Ovary (tissue), 9 donors: ENCODE data around the gene CFAP251. TPM values are rescaled to one million over a fixed set of nuclear protein-coding genes. Genes with fewer than 3 reads are reported as not detected.

Experiments used
- DNase-seq, 5 donors: peaks; one replicate each; pipeline ENCODE4 v3.0.0-alpha.2; 2019 to 2020
- H3K27ac ChIP-seq, 2 donors: fragments of 200-600 bp; one replicate each; pipeline versions ENCODE4 v1.5.1 to v1.8.0; 2019 to 2022
- H3K27me3 ChIP-seq: fragments of 200-600 bp; one replicate; pipeline ENCODE4 v1.8.0; 2022
- H3K36me3 ChIP-seq: fragments of 200-600 bp; sonication (generic); one replicate; pipeline ENCODE4 v1.5.1; 2019
- H3K4me1 ChIP-seq: one replicate; pipeline ENCODE4 v1.8.1; 2013; ENCODE audit warnings: mild to moderate bottlenecking, moderate library complexity; ENCODE audit not compliant: insufficient read depth
- H3K4me3 ChIP-seq: fragments of 200-600 bp; sonication (generic); one replicate; pipeline ENCODE4 v1.5.1; 2017
- H3K9me3 ChIP-seq, 2 donors: fragments of 200-600 bp in 1 of 2; sonication (generic) in 1 of 2; one replicate each; pipeline versions ENCODE4 v1.5.1 to v1.8.1; 2013 to 2019; ENCODE audit warnings: mild to moderate bottlenecking in 1 of 2, moderate library complexity in 1 of 2
- CTCF ChIP-seq, 3 donors: fragments of 450-650 bp in 2 of 3; fragments of 200-600 bp in 1 of 3; IDR thresholded peaks; one replicate each; pipeline versions ENCODE4 v1.5.1 to v1.8.0; 2016 to 2022; ENCODE audit warnings: antibody characterized with exemption in 3 of 3, mild to moderate bottlenecking in 1 of 3
- EP300 ChIP-seq: sonication (generic); formaldehyde crosslinking; IDR thresholded peaks from one replicate; pipeline ENCODE4 v1.6.1; 2017; ENCODE audit warnings: antibody characterized with exemption
- POLR2A ChIP-seq: fragments of 450-650 bp; IDR thresholded peaks from one replicate; pipeline ENCODE4 v1.6.1; 2017; ENCODE audit warnings: antibody characterized with exemption, mild to moderate bottlenecking, moderate library complexity
- WGBS, 3 donors: extraction: QIAGEN DNeasy Blood & Tissue Kit in 1 of 3; methylation state at CpG; one replicate each; pipeline versions ENCODE4 v1.1.5 to v1.1.7; 2013 to 2017; 5-methylcytosine and 5-hydroxymethylcytosine counted together
- intact Hi-C, 4 donors: fragments of 100-400 bp; cut with DNase I; formaldehyde crosslinking; loops; one replicate each; pipeline versions ENCODE4 v1.11.0 to v1.15.1; 2022 to 2023
- polyA plus RNA-seq, 2 donors: library from polyadenylated mRNA; stranded (reverse); fragments of 200-250 nt in 1 of 2; fragments of 350-450 nt in 1 of 2; fragmentation: Illumina TruSeq in 1 of 2; extraction: RNeasy Lipid Tissue Mini Kit (QIAGEN cat#74804) in 1 of 2; gene quantifications; one replicate each; pipeline ENCODE4 v1.2.3, GENCODE V29; 2013 to 2014
- total RNA-seq, 7 donors: library from RNA; depleted of rRNA in 2 of 7; stranded (reverse); fragments of >200 nt in 2 of 7; fragmentation: NEBNext Ultra II Directional in 3 of 7; extraction: Animal tissue kit (Norgen Biotek cat#: 25700) in 3 of 7; gene quantifications; one replicate each; pipeline versions ENCODE4 v1.1.0 to v1.2.4, GENCODE V29; 2016 to 2023
- donor health status: DM: no; HTN: no; CAD: no; lungs with moderate emphysema.
- donor health status: DM: no; HTN: no; CAD: no.
- donor health status: Bipolar disorder and iron deficiency.
- donor health status: DM: yes; HTN: yes; CAD: no.
- donor health status: DM: no; HTN: no; CAD: no.
- donor health status: DM: yes; HTN: yes; CAD: no.

The CFAP251 gene
- total and polyA plus RNA-seq, 9 donors = 1.2 to 28.7 (median 5.5) TPM

DNA sequence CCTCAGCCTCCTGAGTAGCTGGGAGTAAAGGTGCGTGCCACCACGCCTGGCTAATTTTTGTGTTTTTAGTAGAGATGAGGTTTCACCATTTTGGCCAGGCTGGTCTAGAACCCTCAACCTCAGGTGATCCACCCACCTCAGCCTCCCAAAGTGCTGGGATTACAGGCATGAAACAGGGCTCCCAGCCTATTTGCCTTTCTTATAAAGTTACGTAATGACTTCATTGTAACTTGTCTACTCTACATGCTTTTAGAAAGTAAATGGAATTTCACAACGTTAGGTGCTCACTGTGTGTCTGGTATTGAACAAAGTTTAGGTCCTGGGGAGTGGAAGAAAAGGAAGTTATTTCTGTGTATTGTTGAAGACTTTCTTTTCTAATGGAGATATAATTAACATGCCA is 12.5 kb downstream of the CFAP251 start:
- H3K4me1 ChIP-seq = no peaks in the 10 kb centered on the region
- TF ChIP-seq POLR2A (no peak), EP300 (no peak), CTCF (IDR thresholded peaks at IDR 0.05) (no peak)
- H3K27ac ChIP-seq = no peak overlapping the region
- 86 to 87% (median 87%) methylated on average over 4 of the region's 4 CpGs for WGBS, 3 donors
- H3K27me3 ChIP-seq = no peaks in the 10 kb centered on the region
- H3K36me3 ChIP-seq = no peaks in the 10 kb centered on the region
- no peak overlapping the region for H3K4me3 ChIP-seq
- intact Hi-C loops = no loop called here
- DNase-seq = no peak
- no peaks in the 10 kb centered on the region for H3K9me3 ChIP-seq

GRCh38 chr12:121932176-121932536 is 13.8 kb downstream of the CFAP251 start:
- H3K9me3 ChIP-seq = no peaks in the 10 kb centered on the region
- no peaks in the 10 kb centered on the region for H3K36me3 ChIP-seq
- TF ChIP-seq EP300 = no peak
- no peak for TF ChIP-seq POLR2A
- no peak for TF ChIP-seq CTCF (IDR thresholded peaks at IDR 0.05)
- WGBS, 3 donors = 71 to 87% (median 82%) methylated on average over 3 of the region's 3 CpGs
- no peak overlapping the region for H3K27ac ChIP-seq
- no peaks in the 10 kb centered on the region for H3K4me1 ChIP-seq
- no peaks in the 10 kb centered on the region for H3K27me3 ChIP-seq
- intact Hi-C loops = no loop called here
- DNase-seq = no peak
- no peak overlapping the region for H3K4me3 ChIP-seq

DNA sequence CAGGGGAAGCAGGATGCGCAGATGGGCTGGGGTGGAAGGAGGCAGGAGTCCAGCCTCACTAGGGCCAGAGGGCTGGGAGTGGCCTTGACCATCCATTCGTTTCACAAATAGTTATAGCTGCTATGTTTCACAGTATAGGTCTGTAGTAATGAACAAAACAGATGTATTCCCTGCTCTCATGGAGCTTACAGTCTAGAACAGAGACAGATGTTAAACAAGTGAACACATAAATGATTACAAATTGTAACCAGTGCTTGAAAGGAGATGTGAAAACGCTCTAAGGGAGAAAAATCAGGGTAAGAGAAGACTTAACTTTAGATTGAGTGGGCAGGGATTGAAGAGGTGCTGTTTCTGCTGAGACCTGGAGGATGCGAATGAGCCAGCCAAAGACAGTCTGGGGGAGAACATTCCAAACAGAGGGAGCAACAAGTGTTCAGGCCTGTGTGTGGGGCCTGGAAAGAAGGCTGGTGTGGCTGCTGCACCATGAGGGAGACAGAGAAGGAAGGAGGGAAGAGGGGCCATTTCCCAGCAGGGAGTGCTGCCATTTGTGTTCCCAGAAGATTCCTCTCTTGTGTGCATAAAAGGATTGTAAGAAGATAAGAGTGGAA is 14.6 kb downstream of the CFAP251 start:
- TF ChIP-seq POLR2A (no peak), EP300 (no peak), CTCF (IDR thresholded peaks at IDR 0.05) (no peak)
- H3K27ac ChIP-seq = no peak overlapping the region
- WGBS, 3 donors = 75 to 82% (median 80%) methylated on average over 4 of the region's 4 CpGs

DNA sequence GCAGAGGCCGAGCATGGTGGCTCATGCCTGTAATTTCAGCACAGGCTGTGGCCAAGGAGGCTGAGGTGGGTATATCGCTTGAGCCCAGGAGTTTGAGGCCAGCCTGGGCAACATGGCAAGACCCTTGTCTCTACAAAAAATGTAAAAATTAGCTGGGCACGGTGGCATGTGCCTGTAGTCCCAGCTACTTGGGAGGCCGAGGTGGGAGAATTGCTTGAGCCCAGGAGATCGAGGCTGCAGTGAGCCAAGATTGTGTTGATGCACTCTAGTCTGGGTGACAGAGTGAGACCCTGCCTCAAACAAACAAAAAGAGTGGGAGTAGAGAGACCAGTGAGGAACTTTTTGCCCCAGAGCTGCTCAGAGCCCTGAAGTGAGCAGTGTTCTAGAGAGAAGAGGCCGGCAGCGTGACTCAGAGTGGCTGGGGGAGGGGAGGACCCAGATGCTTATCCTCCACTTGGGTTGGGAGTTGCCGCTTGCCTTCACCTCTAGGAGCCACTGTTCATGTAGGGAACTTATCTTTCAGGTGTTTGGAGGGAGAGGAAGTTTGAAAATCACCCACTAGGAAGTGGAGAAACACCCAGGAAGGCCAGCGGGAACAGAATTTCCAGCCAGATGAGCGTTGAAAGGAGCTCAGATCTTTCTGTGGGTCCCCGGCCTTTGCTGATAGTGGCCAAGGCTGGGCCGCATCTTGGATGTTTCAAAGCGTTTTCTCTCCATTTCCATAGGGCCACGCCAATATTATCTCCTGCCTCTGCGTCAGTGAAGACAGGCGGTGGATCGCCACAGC is 15.3 kb downstream of the CFAP251 start:
- DNase-seq = no peak
- no peaks in the 10 kb centered on the region for H3K9me3 ChIP-seq
- H3K27me3 ChIP-seq = no peaks in the 10 kb centered on the region
- no peaks in the 10 kb centered on the region for H3K36me3 ChIP-seq
- H3K27ac ChIP-seq = no peak overlapping the region
- H3K4me1 ChIP-seq = no peaks in the 10 kb centered on the region
- 90 to 93% (median 93%) methylated on average over 17 of the region's 17 CpGs for WGBS, 3 donors
- TF ChIP-seq POLR2A (no peak), CTCF (IDR thresholded peaks at IDR 0.05) (no peak), EP300 (no peak)
- H3K4me3 ChIP-seq = no peak overlapping the region
- intact Hi-C loops = no loop called here

More for the DNA sequence above, 14.6 kb downstream of the CFAP251 start:
- no peaks in the 10 kb centered on the region for H3K4me1 ChIP-seq
- intact Hi-C loops = no loop called here
- no peaks in the 10 kb centered on the region for H3K9me3 ChIP-seq
- H3K36me3 ChIP-seq = no peaks in the 10 kb centered on the region
- no peak for DNase-seq
- H3K27me3 ChIP-seq = no peaks in the 10 kb centered on the region
- H3K4me3 ChIP-seq = no peak overlapping the region
